ACC112 (cell line): ENCODE measurements around the gene CSMD2.

Experiments
- H2AFZ ChIP-seq: fragments of 200-600 bp; sonication (generic); one replicate; pipeline ENCODE4 v1.6.0; 2017; ENCODE audit warnings: antibody characterized with exemption, low read length; ENCODE audit not compliant: unreplicated experiment
- H3K27ac ChIP-seq: fragments of 200-600 bp; sonication (generic); 2 replicates; pipeline ENCODE4 v1.5.1; 2014; ENCODE audit warnings: low read depth, mild to moderate bottlenecking, antibody characterized with exemption, low read length, moderate library complexity
- H3K27me3 ChIP-seq: fragments of 200-600 bp; sonication (generic); 2 replicates; pipeline ENCODE4 v1.6.1; 2014; ENCODE audit warnings: mild to moderate bottlenecking, antibody characterized with exemption, low read length, moderate library complexity, mixed read lengths; ENCODE audit not compliant: insufficient read depth
- H3K36me3 ChIP-seq: fragments of 200-600 bp; sonication (generic); 2 replicates; pipeline ENCODE4 v1.6.1; 2016; ENCODE audit warnings: mild to moderate bottlenecking, antibody characterized with exemption, low read length, moderate library complexity, mixed read lengths; ENCODE audit not compliant: insufficient read depth
- H3K4me1 ChIP-seq: fragments of 200-600 bp; sonication (generic); one replicate; pipeline ENCODE4 v1.6.1; 2016; ENCODE audit warnings: low read length, mixed read lengths; ENCODE audit not compliant: insufficient read depth, unreplicated experiment, control insufficient read depth
- H3K4me3 ChIP-seq: fragments of 200-600 bp; sonication (generic); 2 replicates; pipeline ENCODE4 v1.5.1; 2014; ENCODE audit warnings: mild to moderate bottlenecking, low read depth, low read length
- H3K79me2 ChIP-seq: fragments of 200-600 bp; sonication (generic); one replicate; pipeline ENCODE4 v1.6.0; 2016; ENCODE audit warnings: low read length; ENCODE audit not compliant: control insufficient read depth, unreplicated experiment, insufficient read depth

CSMD2 gene

DNA sequence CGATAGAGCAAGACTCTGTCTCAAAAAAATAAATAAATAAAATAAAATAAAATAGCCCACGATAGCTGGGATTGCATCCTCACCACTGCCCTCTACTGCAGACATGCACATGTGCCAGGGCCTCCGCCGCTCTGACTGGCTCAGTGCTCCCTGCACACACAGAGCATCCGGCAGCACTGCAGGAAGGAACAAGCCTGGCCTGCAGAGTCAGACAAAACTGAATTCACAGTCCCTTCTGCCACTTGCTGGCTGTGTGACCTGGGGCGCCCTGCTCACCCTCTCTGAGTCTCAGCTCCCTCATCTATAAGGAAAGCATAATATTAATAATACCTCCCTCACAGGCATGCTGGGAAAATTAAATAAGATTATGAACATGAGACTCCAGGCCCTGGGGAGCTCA, 35.4 kb downstream of the CSMD2 start:
- H3K4me1 ChIP-seq = no peaks in the 10 kb centered on the region
- H3K36me3 ChIP-seq = no peaks in the 10 kb centered on the region
- no peaks in the 10 kb centered on the region for H3K79me2 ChIP-seq
- H3K27me3 ChIP-seq = no peaks in the 10 kb centered on the region
- no peak overlapping the region for H2AFZ ChIP-seq
- no peak overlapping the region for H3K27ac ChIP-seq
- H3K4me3 ChIP-seq = no peak overlapping the region

DNA sequence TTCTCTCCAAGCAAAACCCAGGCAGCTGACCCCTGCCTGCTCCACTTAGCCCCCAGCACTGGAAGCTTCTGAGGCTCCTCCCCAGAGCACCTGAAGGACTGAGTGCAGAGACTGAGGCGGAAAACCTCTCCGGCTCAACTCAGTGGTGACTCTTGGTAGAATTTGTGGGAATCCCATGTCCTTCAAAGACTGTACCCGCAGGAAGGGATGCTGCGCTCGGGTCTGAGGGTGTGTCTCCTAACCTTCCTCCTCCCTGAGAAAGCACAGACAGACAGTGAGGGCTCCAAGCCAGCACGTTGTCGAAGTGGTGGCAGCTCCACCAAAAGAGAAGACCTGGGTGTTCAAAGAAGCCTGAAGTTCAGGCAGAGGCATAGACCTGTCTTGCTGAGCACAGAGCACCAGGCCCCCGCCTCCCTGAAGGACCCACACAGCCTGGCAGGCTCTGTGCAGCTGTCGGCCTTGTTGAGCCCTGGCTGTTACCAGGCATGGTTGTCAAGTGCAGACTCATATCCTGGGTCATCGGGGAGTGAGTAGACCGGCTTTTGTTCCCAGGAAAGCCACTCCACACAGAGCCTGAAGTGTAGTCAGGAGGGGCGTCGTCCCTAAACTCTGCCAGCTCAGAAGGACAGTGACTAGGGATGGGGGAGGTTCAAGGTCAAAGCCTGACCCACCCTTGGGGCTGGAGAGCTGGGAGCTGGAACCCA, 36.7 kb downstream of the CSMD2 start:
- no peak overlapping the region for H3K27ac ChIP-seq
- no peaks in the 10 kb centered on the region for H3K36me3 ChIP-seq
- no peaks in the 10 kb centered on the region for H3K27me3 ChIP-seq
- no peak overlapping the region for H2AFZ ChIP-seq
- H3K4me3 ChIP-seq = no peak overlapping the region
- H3K4me1 ChIP-seq = no peaks in the 10 kb centered on the region
- H3K79me2 ChIP-seq = no peaks in the 10 kb centered on the region

- H2AFZ ChIP-seq = no peak overlapping the region
- no peak overlapping the region for H3K27ac ChIP-seq
- no peaks in the 10 kb centered on the region for H3K36me3 ChIP-seq
- H3K4me3 ChIP-seq = no peak overlapping the region
- H3K27me3 ChIP-seq = no peaks in the 10 kb centered on the region
- no peaks in the 10 kb centered on the region for H3K4me1 ChIP-seq
- H3K79me2 ChIP-seq = no peaks in the 10 kb centered on the region
Observed at GRCh38 chr1:34127006-34128000, 37.7 kb downstream of the CSMD2 start.

DNA sequence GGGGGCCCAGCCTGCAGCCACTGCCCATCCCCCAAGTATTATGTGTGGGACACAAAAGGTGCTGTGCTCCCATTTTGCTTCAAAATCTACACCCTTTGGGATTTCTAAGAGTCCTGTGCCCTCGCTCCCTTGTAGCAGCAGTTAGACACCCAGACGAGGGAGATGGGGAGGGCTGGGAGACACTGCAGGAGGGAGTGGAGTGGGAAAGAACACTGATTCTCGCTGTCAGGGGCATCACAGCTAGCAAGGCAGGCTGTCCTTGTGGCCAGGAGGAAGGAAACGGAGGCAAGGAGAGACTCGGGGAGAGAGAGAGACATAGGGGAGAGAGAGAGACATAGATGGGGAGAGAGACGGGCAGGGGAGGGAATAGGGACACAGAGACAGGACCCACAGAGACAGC, 38.5 kb downstream of the CSMD2 start:
- H3K27me3 ChIP-seq = no peaks in the 10 kb centered on the region
- no peak overlapping the region for H3K4me3 ChIP-seq
- no peak overlapping the region for H2AFZ ChIP-seq
- H3K4me1 ChIP-seq = no peaks in the 10 kb centered on the region
- H3K27ac ChIP-seq = no peak overlapping the region
- no peaks in the 10 kb centered on the region for H3K79me2 ChIP-seq
- H3K36me3 ChIP-seq = no peaks in the 10 kb centered on the region

DNA sequence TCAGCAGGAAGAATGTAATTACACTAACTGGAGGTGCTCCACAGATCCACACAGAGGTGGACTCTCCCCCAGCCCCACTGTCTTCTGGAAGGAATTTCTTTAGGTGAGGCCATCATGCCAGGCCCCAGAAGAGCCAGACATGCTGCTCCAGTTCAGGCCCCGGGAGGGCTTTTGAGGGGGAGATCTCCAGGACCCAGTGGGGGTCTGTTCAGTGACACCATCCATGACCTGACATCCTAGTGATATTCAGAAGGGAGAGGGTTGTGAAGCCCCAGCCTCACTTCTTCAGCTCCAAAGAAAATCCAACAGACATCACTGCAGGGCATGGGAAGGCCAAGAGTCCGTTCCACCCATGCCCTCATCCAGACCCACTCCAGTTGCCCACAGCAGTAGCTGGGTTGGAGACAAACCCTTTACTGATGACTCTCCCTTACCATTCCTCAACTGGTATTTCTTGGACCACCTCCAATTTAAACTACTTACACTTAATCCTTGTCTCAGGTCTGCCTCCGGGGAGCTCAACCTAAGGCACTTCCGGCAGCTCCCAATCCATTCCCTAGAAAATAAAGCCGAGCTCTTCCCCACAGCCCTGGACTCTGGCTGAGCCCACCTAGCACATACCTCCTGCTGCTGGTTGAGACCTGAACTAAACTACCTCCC, 39.2 kb downstream of the CSMD2 start:
- Histone ChIP-seq H2AFZ (no peak overlapping the region), H3K79me2 (no peaks in the 10 kb centered on the region), H3K27me3 (no peaks in the 10 kb centered on the region), H3K4me3 (no peak overlapping the region), H3K27ac (no peak overlapping the region), H3K36me3 (no peaks in the 10 kb centered on the region), H3K4me1 (no peaks in the 10 kb centered on the region)

DNA sequence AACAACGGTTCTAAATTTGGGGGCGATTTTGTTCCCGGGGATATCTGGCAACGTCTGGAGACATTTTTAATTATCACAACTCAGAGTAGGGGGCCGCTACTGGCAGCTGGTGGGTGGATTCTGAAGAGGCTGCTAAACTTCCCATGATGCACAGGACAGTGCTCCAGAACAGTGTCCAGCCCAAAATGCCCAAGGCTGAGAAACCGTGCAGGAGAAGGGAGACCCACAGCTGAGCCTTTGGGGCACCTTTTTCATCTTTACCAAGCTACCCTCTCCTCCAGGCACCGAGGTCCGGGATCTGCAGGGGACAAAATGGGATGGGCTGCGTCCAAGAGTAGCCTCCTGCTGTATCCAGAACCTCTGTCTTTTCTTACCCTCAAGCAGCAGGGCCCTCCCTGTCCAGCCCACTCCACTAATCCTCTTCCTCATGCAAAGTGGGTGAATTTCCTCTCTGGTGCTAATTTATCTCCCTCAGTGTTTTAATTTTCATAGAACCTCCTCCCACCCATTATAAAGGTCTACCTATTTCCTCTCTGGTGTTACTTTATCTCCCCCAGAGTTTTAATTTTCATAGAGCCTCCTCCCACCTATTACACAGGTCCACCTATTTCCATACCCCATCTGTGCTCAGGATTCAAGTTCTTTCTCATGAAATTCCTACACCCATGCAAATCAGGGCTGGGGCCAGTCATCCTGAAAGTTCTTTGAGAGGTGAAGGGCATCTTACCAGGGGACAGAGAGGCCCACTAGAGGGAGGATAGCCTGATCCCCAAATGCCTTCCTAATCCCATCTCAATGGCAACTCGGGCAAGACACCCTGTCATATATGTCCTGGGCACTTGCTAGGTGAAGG, 42.7 kb downstream of the CSMD2 start:
- H3K36me3 ChIP-seq = no peaks in the 10 kb centered on the region
- no peaks in the 10 kb centered on the region for H3K4me1 ChIP-seq
- no peaks in the 10 kb centered on the region for H3K79me2 ChIP-seq
- no peak overlapping the region for H3K27ac ChIP-seq
- no peak overlapping the region for H3K4me3 ChIP-seq
- no peaks in the 10 kb centered on the region for H3K27me3 ChIP-seq
- no peak overlapping the region for H2AFZ ChIP-seq

GRCh38 chr1:34115233-34115632, 49.8 kb downstream of the CSMD2 start:
- Histone ChIP-seq H3K4me3 (no peak overlapping the region), H2AFZ (no peak overlapping the region), H3K79me2 (no peaks in the 10 kb centered on the region)

GRCh38 chr1:34113887-34114286, 51.1 kb downstream of the CSMD2 start:
- H3K4me1 ChIP-seq = no peaks in the 10 kb centered on the region
- no peak overlapping the region for H2AFZ ChIP-seq
- no peaks in the 10 kb centered on the region for H3K36me3 ChIP-seq
- H3K27me3 ChIP-seq = no peaks in the 10 kb centered on the region
- H3K79me2 ChIP-seq = no peaks in the 10 kb centered on the region
- no peak overlapping the region for H3K27ac ChIP-seq
- H3K4me3 ChIP-seq = no peak overlapping the region

More at GRCh38 chr1:34115233-34115632, 49.8 kb downstream of the CSMD2 start:
- Histone ChIP-seq H3K36me3 (no peaks in the 10 kb centered on the region), H3K4me1 (no peaks in the 10 kb centered on the region), H3K27ac (no peak overlapping the region), H3K27me3 (no peaks in the 10 kb centered on the region)

- Histone ChIP-seq H3K27ac (no peak overlapping the region), H3K4me3 (no peak overlapping the region), H3K36me3 (no peaks in the 10 kb centered on the region), H3K79me2 (no peaks in the 10 kb centered on the region), H3K27me3 (no peaks in the 10 kb centered on the region), H2AFZ (no peak overlapping the region), H3K4me1 (no peaks in the 10 kb centered on the region)
Observed at GRCh38 chr1:34113362-34113761, 51.7 kb downstream of the CSMD2 start.

GRCh38 chr1:34108711-34109110, 56.3 kb downstream of the CSMD2 start:
- no peaks in the 10 kb centered on the region for H3K79me2 ChIP-seq

More at GRCh38 chr1:34108711-34109110, 56.3 kb downstream of the CSMD2 start:
- H3K4me3 ChIP-seq = no peak overlapping the region
- no peaks in the 10 kb centered on the region for H3K36me3 ChIP-seq
- no peak overlapping the region for H3K27ac ChIP-seq
- H3K27me3 ChIP-seq = no peaks in the 10 kb centered on the region
- no peak overlapping the region for H2AFZ ChIP-seq
- no peaks in the 10 kb centered on the region for H3K4me1 ChIP-seq
